K562 (cell line): ENCODE data around the gene MYO15A. TPM values are rescaled to one million over a fixed set of nuclear protein-coding genes. Genes with fewer than 3 reads are reported as not detected.

Source experiments
- ATAC-seq: fragments of 200-7000 bp; cut with Tn5 transposase; 3 replicates; pipeline ENCODE4 v1.9.1; 2020; ENCODE audit warnings: moderate library complexity
- BruUV-seq: library from RNA; stranded (reverse); fragments of 400-500 nt; replicated peaks from 2 replicates; lab custom pipeline; 2021; lab: Mats Ljungman, UMichigan
- CTCF ChIA-PET: fragments of 300-600 bp; formaldehyde crosslinking; extraction: SDS; loops from one replicate; lab custom pipeline; 2021; ENCODE audit warnings: low intra/inter-chr PET ratio; lab: Yijun Ruan, JAX
- POLR2A ChIA-PET: fragments of 300-600, 350-650 bp; sonication (Branson Sonifier 250); formaldehyde crosslinking; extraction: SDS; loops from one replicate; lab custom pipeline; 2021; ENCODE audit warnings: antibody characterized with exemption, inconsistent platforms; lab: Yijun Ruan, JAX
- DNase-seq, 4 experiments: peaks; one replicate each; pipeline versions ENCODE4 v3.0.0 to v3.0.0-alpha.2; 2011 to 2018; ENCODE audit warnings: low spot score in 3 of 4, mixed read lengths in 3 of 4; ENCODE audit errors: extremely low read depth in 1 of 4
- FAIRE-seq: peaks from 2 replicates; lab custom pipeline; 2011; peaks lifted over from hg19 to GRCh38; lab: Jason Lieb, UNC
- H2AFZ ChIP-seq: 2 replicates; pipeline ENCODE4 v1.6.0; 2011; ENCODE audit warnings: low read depth, low read length, control low read depth, inconsistent platforms
- H3K27ac ChIP-seq: fragments of 200-600 bp; 3 replicates; pipeline ENCODE4 v1.8.0; 2011; ENCODE audit warnings: low read depth, mild to moderate bottlenecking, control low read depth, inconsistent platforms, low read length, moderate library complexity, mixed read lengths; ENCODE audit errors: extremely low read depth
- H3K27me3 ChIP-seq, 2 experiments: fragments of 300-600 bp in 1 of 2; 2 replicates in 1 of 2; 3 replicates in 1 of 2; pipeline versions ENCODE4 v1.6.0 to v1.8.0; 2011; ENCODE audit warnings: inconsistent platforms in 2 of 2, low read length in 2 of 2, mild to moderate bottlenecking in 1 of 2, mixed read lengths in 1 of 2, moderate library complexity in 1 of 2; ENCODE audit not compliant: control insufficient read depth in 2 of 2, insufficient read depth in 2 of 2
- H3K36me3 ChIP-seq: fragments of 300-600 bp; 3 replicates; pipeline ENCODE4 v1.8.0; 2011; ENCODE audit warnings: mild to moderate bottlenecking, low read length, inconsistent platforms; ENCODE audit not compliant: control insufficient read depth, insufficient read depth
- H3K4me1 ChIP-seq, 2 experiments: fragments of 200-600 bp in 1 of 2; replicated peaks in 1 of 2; 2 replicates in 1 of 2; 3 replicates in 1 of 2; pipeline versions ENCODE4 v1.5.1 to v1.8.0; 2011; ENCODE audit warnings: inconsistent platforms in 2 of 2, low read length in 2 of 2, mild to moderate bottlenecking in 1 of 2, mixed read lengths in 1 of 2, moderate library complexity in 1 of 2; ENCODE audit not compliant: control insufficient read depth in 2 of 2, insufficient read depth in 2 of 2
- H3K4me2 ChIP-seq: 2 replicates; pipeline ENCODE4 v1.6.1; 2011; ENCODE audit warnings: low read length, control low read depth, inconsistent platforms, mixed read lengths; ENCODE audit not compliant: insufficient read depth
- H3K4me3 ChIP-seq: fragments of 200-600 bp; sonication (generic), shearing (Covaris generic); 2 replicates; pipeline ENCODE4 v1.5.1; 2016; ENCODE audit warnings: control low read depth, inconsistent platforms
- H3K79me2 ChIP-seq: fragments of 200-600 bp; 3 replicates; pipeline ENCODE4 v1.8.0; 2011; ENCODE audit warnings: low read length, inconsistent platforms; ENCODE audit not compliant: control insufficient read depth, insufficient read depth
- H3K9ac ChIP-seq, 2 experiments: 2 replicates each; pipeline versions ENCODE4 v1.6.0 to v1.6.1; 2011; ENCODE audit warnings: low read depth in 2 of 2, low read length in 2 of 2, control low read depth in 1 of 2, inconsistent platforms in 1 of 2, mild to moderate bottlenecking in 1 of 2, mixed read lengths in 1 of 2; ENCODE audit not compliant: insufficient read depth in 1 of 2
- H3K9me1 ChIP-seq: one replicate; pipeline ENCODE4 v1.6.0; 2011; ENCODE audit warnings: inconsistent platforms, mild to moderate bottlenecking, low read length, moderate library complexity; ENCODE audit not compliant: control insufficient read depth, insufficient read depth
- H3K9me3 ChIP-seq: replicated peaks from 2 replicates; pipeline ENCODE4 v1.5.1; 2011; ENCODE audit warnings: low read depth, low read length, inconsistent platforms; ENCODE audit not compliant: control insufficient read depth, insufficient read depth
- H4K20me1 ChIP-seq: replicated peaks from 2 replicates; pipeline ENCODE4 v1.6.1; 2011; ENCODE audit warnings: low read length, inconsistent platforms, mixed read lengths; ENCODE audit not compliant: control insufficient read depth, insufficient read depth
- BCOR ChIP-seq: fragments of 450-650 bp; IDR thresholded peaks from 2 replicates; pipeline ENCODE4 v1.6.1; 2016
- CHD4 ChIP-seq: fragments of 200-600 bp; sonication (generic); IDR thresholded peaks from 3 replicates; pipeline ENCODE4 v1.6.1; 2012; ENCODE audit warnings: low read depth, mild to moderate bottlenecking, mixed read lengths, low read length, inconsistent platforms; ENCODE audit not compliant: insufficient read depth, insufficient replicate concordance, poor library complexity, severe bottlenecking
- KDM1A ChIP-seq, 2 experiments: fragments of 450-650 bp; IDR thresholded peaks; 2 replicates each; pipeline ENCODE4 v1.6.1; 2016; ENCODE audit warnings: mild to moderate bottlenecking in 2 of 2
- NR3C1 ChIP-seq: sonication (generic); formaldehyde crosslinking; IDR thresholded peaks from 2 replicates; pipeline ENCODE4 v1.8.1; 2022; ENCODE audit warnings: missing genetic modification reagents
- RBM25 ChIP-seq: fragments of 200-400 bp; formaldehyde crosslinking; IDR thresholded peaks from 2 replicates; pipeline ENCODE4 v1.6.1; 2018; ENCODE audit warnings: low read length, low read depth, moderate library complexity; ENCODE audit not compliant: severe bottlenecking
- SPI1 ChIP-seq: IDR thresholded peaks from 2 replicates; pipeline ENCODE4 v1.6.1; 2011; ENCODE audit warnings: low read depth, low read length, control low read depth, borderline replicate concordance
- WGBS: fragments of 100-300 bp; shearing (Covaris generic); methylation state at CpG from one replicate; pipeline ENCODE4 v1.1.6; 2016; ENCODE audit warnings: low coverage, mixed read lengths; ENCODE audit not compliant: insufficient coverage; ENCODE audit errors: missing lambda C conversion rate; 5-methylcytosine and 5-hydroxymethylcytosine counted together
- in situ Hi-C: fragments of 300-500 bp; cut with MboI; formaldehyde crosslinking; loops from 4 replicates; pipeline ENCODE4 v1.15.0; 2018; ENCODE audit warnings: inconsistent platforms, mixed read lengths
- intact Hi-C: fragments of 100-400 bp; cut with micrococcal nuclease; formaldehyde crosslinking; loops from 2 replicates; pipeline ENCODE4 v1.14.2; 2022
- polyA plus RNA-seq, 8 experiments: library from polyadenylated mRNA; depleted of rRNA in 4 of 8; stranded (reverse) in 5 of 8; unstranded in 3 of 8; fragments of >200 nt; fragmentation: Nextera tagmentation in 2 of 8; fragmentation: Illumina TruSeq in 1 of 8; extraction: Ambion mirVana in 2 of 8; extraction: Trizol in 1 of 8; gene quantifications; 2 replicates each; pipeline versions ENCODE4 v1.2.1 to v1.2.3, GENCODE V29; 2011 to 2014; ENCODE audit warnings: inconsistent platforms in 1 of 8, missing spikeins in 1 of 8
- total RNA-seq, 7 experiments: library from RNA; depleted of rRNA in 6 of 7; stranded (reverse); fragments of >200 nt in 6 of 7; fragmentation: Illumina TruSeq in 2 of 7; extraction: Trizol in 2 of 7; gene quantifications; 2 replicates each; pipeline versions ENCODE4 v1.2.1 to v1.2.3, GENCODE V29; 2011 to 2021; ENCODE audit warnings: low replicate concordance in 1 of 7
- TF ChIP-seq, protein P1 (sequence below): fragments of 200-600 bp; sonication (generic); IDR thresholded peaks from one replicate; pipeline ENCODE4 v1.6.1; 2012; ENCODE audit warnings: mild to moderate bottlenecking, low read depth, low read length, inconsistent platforms
- TF ChIP-seq, protein P2 (sequence below): sonication (generic); formaldehyde crosslinking; IDR thresholded peaks from 2 replicates; pipeline ENCODE4 v1.8.1; 2023; ENCODE audit warnings: mild to moderate bottlenecking, missing genetic modification reagents

The MYO15A gene
- total and polyA plus RNA-seq, 9 of the 15 experiments (the other 6 are each of a cell fraction or from before 2014, with no cell fraction given), result 0.05 to 0.88 (median 0.14) TPM; not detected in 1

DNA sequence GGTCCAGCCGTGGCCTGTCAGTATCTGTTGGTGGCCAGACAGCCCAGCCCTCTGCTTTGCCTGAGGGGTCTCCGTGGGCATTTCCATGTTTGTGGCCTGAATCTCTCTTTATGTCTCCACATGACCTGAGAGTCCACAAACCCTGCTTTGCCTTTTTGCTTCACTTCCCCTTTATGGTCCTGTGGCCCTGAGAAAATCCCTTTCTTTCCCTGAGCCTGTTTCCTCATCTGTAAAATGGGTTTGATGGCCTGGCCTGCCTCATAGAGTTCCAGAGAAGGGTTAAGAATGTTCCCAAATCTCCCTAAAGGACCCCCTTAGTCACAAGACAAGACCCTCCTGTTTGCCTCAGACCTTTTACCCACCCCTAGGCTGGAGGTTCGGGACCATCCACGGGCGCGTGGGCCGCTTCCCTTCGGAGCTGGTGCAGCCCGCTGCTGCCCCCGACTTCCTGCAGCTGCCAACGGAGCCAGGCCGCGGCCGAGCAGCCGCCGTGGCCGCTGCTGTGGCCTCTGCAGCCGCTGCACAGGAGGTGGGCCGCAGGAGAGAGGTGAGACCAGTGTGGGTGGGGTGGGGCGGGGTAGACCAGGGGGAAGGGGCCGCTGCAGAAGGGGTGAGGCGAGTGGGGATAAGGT, 48.9 kb downstream of the MYO15A start:
- no peak overlapping the region for H3K4me3 ChIP-seq
- ATAC-seq (no peak), DNase-seq (no peak), FAIRE-seq (no peak)
- no peaks in the 10 kb centered on the region; the same call in 1 of the 2 replicates for H4K20me1 ChIP-seq
- no peaks in the 10 kb centered on the region for H3K9me3 ChIP-seq
- intact Hi-C loops (no loop called here), in situ Hi-C loops (no loop called here)
- no TSS peak for BruUV-seq
- no peak overlapping the region; the same call in 2 of the 3 replicates for H3K27ac ChIP-seq
- POLR2A ChIA-PET, result no interaction called here
- no peak overlapping the region for H3K9ac ChIP-seq
- CTCF ChIA-PET, result no interaction called here
- 0 out of 2 replicates have a peak overlapping the region, but pooled peaks have one; percentile 67 for H3K4me2 ChIP-seq
- TF ChIP-seq SPI1 (peak; percentile 74), KDM1A (IDR thresholded peaks at IDR 0.05) (peak in 1 of 2 experiments; percentile 45; a peak in 1 of 4 replicates), BCOR (peak; percentile 67; the same call in 1 of the 2 replicates), NR3C1 (CRISPR knock-in tag) (no peak), CHD4 (peak; percentile 53), RBM25 (peak; percentile 62)
- TF ChIP-seq, protein P1, sequence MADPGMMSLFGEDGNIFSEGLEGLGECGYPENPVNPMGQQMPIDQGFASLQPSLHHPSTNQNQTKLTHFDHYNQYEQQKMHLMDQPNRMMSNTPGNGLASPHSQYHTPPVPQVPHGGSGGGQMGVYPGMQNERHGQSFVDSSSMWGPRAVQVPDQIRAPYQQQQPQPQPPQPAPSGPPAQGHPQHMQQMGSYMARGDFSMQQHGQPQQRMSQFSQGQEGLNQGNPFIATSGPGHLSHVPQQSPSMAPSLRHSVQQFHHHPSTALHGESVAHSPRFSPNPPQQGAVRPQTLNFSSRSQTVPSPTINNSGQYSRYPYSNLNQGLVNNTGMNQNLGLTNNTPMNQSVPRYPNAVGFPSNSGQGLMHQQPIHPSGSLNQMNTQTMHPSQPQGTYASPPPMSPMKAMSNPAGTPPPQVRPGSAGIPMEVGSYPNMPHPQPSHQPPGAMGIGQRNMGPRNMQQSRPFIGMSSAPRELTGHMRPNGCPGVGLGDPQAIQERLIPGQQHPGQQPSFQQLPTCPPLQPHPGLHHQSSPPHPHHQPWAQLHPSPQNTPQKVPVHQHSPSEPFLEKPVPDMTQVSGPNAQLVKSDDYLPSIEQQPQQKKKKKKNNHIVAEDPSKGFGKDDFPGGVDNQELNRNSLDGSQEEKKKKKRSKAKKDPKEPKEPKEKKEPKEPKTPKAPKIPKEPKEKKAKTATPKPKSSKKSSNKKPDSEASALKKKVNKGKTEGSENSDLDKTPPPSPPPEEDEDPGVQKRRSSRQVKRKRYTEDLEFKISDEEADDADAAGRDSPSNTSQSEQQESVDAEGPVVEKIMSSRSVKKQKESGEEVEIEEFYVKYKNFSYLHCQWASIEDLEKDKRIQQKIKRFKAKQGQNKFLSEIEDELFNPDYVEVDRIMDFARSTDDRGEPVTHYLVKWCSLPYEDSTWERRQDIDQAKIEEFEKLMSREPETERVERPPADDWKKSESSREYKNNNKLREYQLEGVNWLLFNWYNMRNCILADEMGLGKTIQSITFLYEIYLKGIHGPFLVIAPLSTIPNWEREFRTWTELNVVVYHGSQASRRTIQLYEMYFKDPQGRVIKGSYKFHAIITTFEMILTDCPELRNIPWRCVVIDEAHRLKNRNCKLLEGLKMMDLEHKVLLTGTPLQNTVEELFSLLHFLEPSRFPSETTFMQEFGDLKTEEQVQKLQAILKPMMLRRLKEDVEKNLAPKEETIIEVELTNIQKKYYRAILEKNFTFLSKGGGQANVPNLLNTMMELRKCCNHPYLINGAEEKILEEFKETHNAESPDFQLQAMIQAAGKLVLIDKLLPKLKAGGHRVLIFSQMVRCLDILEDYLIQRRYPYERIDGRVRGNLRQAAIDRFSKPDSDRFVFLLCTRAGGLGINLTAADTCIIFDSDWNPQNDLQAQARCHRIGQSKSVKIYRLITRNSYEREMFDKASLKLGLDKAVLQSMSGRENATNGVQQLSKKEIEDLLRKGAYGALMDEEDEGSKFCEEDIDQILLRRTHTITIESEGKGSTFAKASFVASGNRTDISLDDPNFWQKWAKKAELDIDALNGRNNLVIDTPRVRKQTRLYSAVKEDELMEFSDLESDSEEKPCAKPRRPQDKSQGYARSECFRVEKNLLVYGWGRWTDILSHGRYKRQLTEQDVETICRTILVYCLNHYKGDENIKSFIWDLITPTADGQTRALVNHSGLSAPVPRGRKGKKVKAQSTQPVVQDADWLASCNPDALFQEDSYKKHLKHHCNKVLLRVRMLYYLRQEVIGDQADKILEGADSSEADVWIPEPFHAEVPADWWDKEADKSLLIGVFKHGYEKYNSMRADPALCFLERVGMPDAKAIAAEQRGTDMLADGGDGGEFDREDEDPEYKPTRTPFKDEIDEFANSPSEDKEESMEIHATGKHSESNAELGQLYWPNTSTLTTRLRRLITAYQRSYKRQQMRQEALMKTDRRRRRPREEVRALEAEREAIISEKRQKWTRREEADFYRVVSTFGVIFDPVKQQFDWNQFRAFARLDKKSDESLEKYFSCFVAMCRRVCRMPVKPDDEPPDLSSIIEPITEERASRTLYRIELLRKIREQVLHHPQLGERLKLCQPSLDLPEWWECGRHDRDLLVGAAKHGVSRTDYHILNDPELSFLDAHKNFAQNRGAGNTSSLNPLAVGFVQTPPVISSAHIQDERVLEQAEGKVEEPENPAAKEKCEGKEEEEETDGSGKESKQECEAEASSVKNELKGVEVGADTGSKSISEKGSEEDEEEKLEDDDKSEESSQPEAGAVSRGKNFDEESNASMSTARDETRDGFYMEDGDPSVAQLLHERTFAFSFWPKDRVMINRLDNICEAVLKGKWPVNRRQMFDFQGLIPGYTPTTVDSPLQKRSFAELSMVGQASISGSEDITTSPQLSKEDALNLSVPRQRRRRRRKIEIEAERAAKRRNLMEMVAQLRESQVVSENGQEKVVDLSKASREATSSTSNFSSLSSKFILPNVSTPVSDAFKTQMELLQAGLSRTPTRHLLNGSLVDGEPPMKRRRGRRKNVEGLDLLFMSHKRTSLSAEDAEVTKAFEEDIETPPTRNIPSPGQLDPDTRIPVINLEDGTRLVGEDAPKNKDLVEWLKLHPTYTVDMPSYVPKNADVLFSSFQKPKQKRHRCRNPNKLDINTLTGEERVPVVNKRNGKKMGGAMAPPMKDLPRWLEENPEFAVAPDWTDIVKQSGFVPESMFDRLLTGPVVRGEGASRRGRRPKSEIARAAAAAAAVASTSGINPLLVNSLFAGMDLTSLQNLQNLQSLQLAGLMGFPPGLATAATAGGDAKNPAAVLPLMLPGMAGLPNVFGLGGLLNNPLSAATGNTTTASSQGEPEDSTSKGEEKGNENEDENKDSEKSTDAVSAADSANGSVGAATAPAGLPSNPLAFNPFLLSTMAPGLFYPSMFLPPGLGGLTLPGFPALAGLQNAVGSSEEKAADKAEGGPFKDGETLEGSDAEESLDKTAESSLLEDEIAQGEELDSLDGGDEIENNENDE, result no peak
- TF ChIP-seq, protein P2, sequence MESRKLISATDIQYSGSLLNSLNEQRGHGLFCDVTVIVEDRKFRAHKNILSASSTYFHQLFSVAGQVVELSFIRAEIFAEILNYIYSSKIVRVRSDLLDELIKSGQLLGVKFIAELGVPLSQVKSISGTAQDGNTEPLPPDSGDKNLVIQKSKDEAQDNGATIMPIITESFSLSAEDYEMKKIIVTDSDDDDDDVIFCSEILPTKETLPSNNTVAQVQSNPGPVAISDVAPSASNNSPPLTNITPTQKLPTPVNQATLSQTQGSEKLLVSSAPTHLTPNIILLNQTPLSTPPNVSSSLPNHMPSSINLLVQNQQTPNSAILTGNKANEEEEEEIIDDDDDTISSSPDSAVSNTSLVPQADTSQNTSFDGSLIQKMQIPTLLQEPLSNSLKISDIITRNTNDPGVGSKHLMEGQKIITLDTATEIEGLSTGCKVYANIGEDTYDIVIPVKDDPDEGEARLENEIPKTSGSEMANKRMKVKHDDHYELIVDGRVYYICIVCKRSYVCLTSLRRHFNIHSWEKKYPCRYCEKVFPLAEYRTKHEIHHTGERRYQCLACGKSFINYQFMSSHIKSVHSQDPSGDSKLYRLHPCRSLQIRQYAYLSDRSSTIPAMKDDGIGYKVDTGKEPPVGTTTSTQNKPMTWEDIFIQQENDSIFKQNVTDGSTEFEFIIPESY (CRISPR knock-in tag), result peak; percentile 42; the same call in 1 of the 2 replicates
- H3K4me1 ChIP-seq, result peaks cover 27 to 56% of the 10 kb centered on the region in 2 experiments; a peak in 4 of 5 replicates
- H2AFZ ChIP-seq, result no peak overlapping the region
- H3K9me1 ChIP-seq, result no peaks in the 10 kb centered on the region
- no peaks in the 10 kb centered on the region for H3K79me2 ChIP-seq
- H3K36me3 ChIP-seq, result no peaks in the 10 kb centered on the region
- H3K27me3 ChIP-seq, result no peaks in the 10 kb centered on the region
- WGBS, result 100% methylated on average over 2 of the region's 22 CpGs
